ENCODE results near the gene CTNNA3.

The CTNNA3 gene

GRCh38 chr10:66537186-66537585 lies 1158.8 kb downstream of the CTNNA3 start:
- DNase-seq (ENCODE audit: low spot score) = no peak

GRCh38 chr10:66535439-66535838 lies 1160.6 kb downstream of the CTNNA3 start:
- no peak for DNase-seq (ENCODE audit: low spot score)

GRCh38 chr10:66534866-66535265 lies 1161.1 kb downstream of the CTNNA3 start:
- DNase-seq (ENCODE audit: low spot score) = no peak

- no peak for DNase-seq (ENCODE audit: low spot score)
These were observed 1174.5 kb downstream of the CTNNA3 start for GRCh38 chr10:66521506-66521905.

- no peak for DNase-seq (ENCODE audit: low spot score)
These were observed 1176.4 kb downstream of the CTNNA3 start for GRCh38 chr10:66519616-66520015.

GRCh38 chr10:66514666-66515065 lies 1181.3 kb downstream of the CTNNA3 start:
- no peak for DNase-seq (ENCODE audit: low spot score)

- DNase-seq (ENCODE audit: low spot score) = no peak
These were observed 1182.5 kb downstream of the CTNNA3 start for GRCh38 chr10:66513504-66513903.

- DNase-seq (ENCODE audit: low spot score) = no peak
These were observed 1190.9 kb downstream of the CTNNA3 start for GRCh38 chr10:66505003-66505657.

- DNase-seq (ENCODE audit: low spot score) = no peak
These were observed 1194.6 kb downstream of the CTNNA3 start for GRCh38 chr10:66501356-66501755.

- DNase-seq (ENCODE audit: low spot score) = no peak
These were observed 1212.0 kb downstream of the CTNNA3 start for GRCh38 chr10:66483966-66484365.

- no peak for DNase-seq (ENCODE audit: low spot score)
These were observed 1223.8 kb downstream of the CTNNA3 start for GRCh38 chr10:66472156-66472555.

GRCh38 chr10:66467042-66467441 lies 1229.0 kb downstream of the CTNNA3 start:
- DNase-seq (ENCODE audit: low spot score) = no peak

GRCh38 chr10:66466622-66467021 lies 1229.4 kb downstream of the CTNNA3 start:
- DNase-seq (ENCODE audit: low spot score) = no peak

GRCh38 chr10:66463611-66464010 lies 1232.4 kb downstream of the CTNNA3 start:
- no peak for DNase-seq (ENCODE audit: low spot score)

GRCh38 chr10:66457629-66458028 lies 1238.4 kb downstream of the CTNNA3 start:
- no peak for DNase-seq (ENCODE audit: low spot score)

GRCh38 chr10:66455304-66455703 lies 1240.7 kb downstream of the CTNNA3 start:
- no peak for DNase-seq (ENCODE audit: low spot score)

- DNase-seq (ENCODE audit: low spot score) = no peak
These were observed 1255.4 kb downstream of the CTNNA3 start for GRCh38 chr10:66440568-66440967.

- no peak for DNase-seq (ENCODE audit: low spot score)
These were observed 1281.1 kb downstream of the CTNNA3 start for GRCh38 chr10:66414943-66415342.

- no peak for DNase-seq (ENCODE audit: low spot score)
These were observed 1290.4 kb downstream of the CTNNA3 start for GRCh38 chr10:66405566-66405965.

GRCh38 chr10:66398669-66399068 lies 1297.3 kb downstream of the CTNNA3 start:
- DNase-seq (ENCODE audit: low spot score) = no peak

GRCh38 chr10:66394342-66395063 lies 1301.5 kb downstream of the CTNNA3 start:
- DNase-seq (ENCODE audit: low spot score) = no peak

- no peak for DNase-seq (ENCODE audit: low spot score)
These were observed 1305.1 kb downstream of the CTNNA3 start for GRCh38 chr10:66390926-66391325.

GRCh38 chr10:66381045-66381444 lies 1315.0 kb downstream of the CTNNA3 start:
- DNase-seq (ENCODE audit: low spot score) = no peak

Data from ecto neural progenitor cell (in vitro differentiated cells).